Type B pancreatic cell (in vitro differentiated cells): ENCODE measurements around the gene BSCL2. TPM values are rescaled to one million over a fixed set of nuclear protein-coding genes. Genes with fewer than 3 reads are reported as not detected.
"Not testable (repeated sequence)": the region's sequence is repeated elsewhere in the genome, so short reads cannot be mapped to it uniquely, and the experiment has no call there.

Source experiments
- DNase-seq: peaks from one replicate; pipeline ENCODE4 v3.0.0; 2021; ENCODE audit warnings: mixed read lengths; ENCODE audit not compliant: unreplicated experiment; ENCODE audit errors: extremely low spot score
- H3K27ac Mint-ChIP-seq: 2 replicates; pipeline ENCODE4 v1.8.0; 2021; ENCODE audit warnings: mild to moderate bottlenecking, mixed read lengths
- H3K27me3 Mint-ChIP-seq: 2 replicates; pipeline ENCODE4 v1.8.0; 2021; ENCODE audit warnings: mixed read lengths
- H3K36me3 Mint-ChIP-seq: 2 replicates; pipeline ENCODE4 v1.8.0; 2021; ENCODE audit warnings: mixed read lengths
- H3K4me1 Mint-ChIP-seq: one replicate; pipeline ENCODE4 v1.8.0; 2021; ENCODE audit warnings: mixed read lengths; ENCODE audit not compliant: unreplicated experiment
- H3K4me3 Mint-ChIP-seq: 2 replicates; pipeline ENCODE4 v1.8.0; 2021; ENCODE audit warnings: mild to moderate bottlenecking, mixed read lengths
- H3K9me3 Mint-ChIP-seq: 2 replicates; pipeline ENCODE4 v1.8.0; 2021; ENCODE audit warnings: mixed read lengths
- CTCF ChIP-seq: fragments of 200-600 bp; sonication (generic); conservative IDR thresholded peaks from 2 replicates; pipeline ENCODE4 v1.5.0; 2021; ENCODE audit warnings: antibody characterized with exemption, mild to moderate bottlenecking
- total RNA-seq: library from RNA; stranded (reverse); gene quantifications from 2 replicates; pipeline ENCODE4 v1.2.1, GENCODE V29; 2021; ENCODE audit warnings: low replicate concordance

BSCL2 gene
- total RNA-seq, 1 donor from 2014 or later: 94.6 TPM

GRCh38 chr11:62752177-62752785 is 45.1 kb upstream of the BSCL2 start:
- Mint-ChIP-seq H3K36me3 (peaks cover 14% of the 10 kb centered on the region), H3K4me3 (peak overlapping the region; percentile 36), H3K27ac (no peak overlapping the region), H3K9me3 (no peaks in the 10 kb centered on the region), H3K4me1 (peaks cover 10% of the 10 kb centered on the region), H3K27me3 (no peaks in the 10 kb centered on the region)
- no peak for DNase-seq
- no peak for TF ChIP-seq CTCF

- H3K36me3 Mint-ChIP-seq: peaks cover 14% of the 10 kb centered on the region
- H3K27ac Mint-ChIP-seq, H3K4me1 Mint-ChIP-seq, DNase-seq, H3K9me3 Mint-ChIP-seq, H3K4me3 Mint-ChIP-seq, H3K27me3 Mint-ChIP-seq: not testable (repeated sequence)
These were observed 42.7 kb upstream of the BSCL2 start for GRCh38 chr11:62749931-62750330.

- H3K27ac Mint-ChIP-seq: no peak overlapping the region
- no peak for TF ChIP-seq CTCF
- DNase-seq: no peak
- H3K4me3 Mint-ChIP-seq: no peak overlapping the region
- no peaks in the 10 kb centered on the region for H3K27me3 Mint-ChIP-seq
- H3K36me3 Mint-ChIP-seq: peaks cover 8% of the 10 kb centered on the region
- H3K4me1 Mint-ChIP-seq: no peaks in the 10 kb centered on the region
- no peaks in the 10 kb centered on the region for H3K9me3 Mint-ChIP-seq
These were observed 40.4 kb upstream of the BSCL2 start for GRCh38 chr11:62747475-62748160.

- peaks cover 17% of the 10 kb centered on the region for H3K36me3 Mint-ChIP-seq
- no peaks in the 10 kb centered on the region for H3K9me3 Mint-ChIP-seq
- H3K4me3 Mint-ChIP-seq: no peak overlapping the region
- no peak overlapping the region for H3K27ac Mint-ChIP-seq
- H3K27me3 Mint-ChIP-seq: no peaks in the 10 kb centered on the region
- TF ChIP-seq CTCF: no peak
- no peaks in the 10 kb centered on the region for H3K4me1 Mint-ChIP-seq
- no peak for DNase-seq
These were observed 30.0 kb upstream of the BSCL2 start for GRCh38 chr11:62737196-62737595.

- peaks cover 6% of the 10 kb centered on the region for H3K4me1 Mint-ChIP-seq
- H3K27me3 Mint-ChIP-seq: no peaks in the 10 kb centered on the region
- no peak overlapping the region for H3K4me3 Mint-ChIP-seq
- H3K9me3 Mint-ChIP-seq: no peaks in the 10 kb centered on the region
- peak; percentile 46 for TF ChIP-seq CTCF
- H3K27ac Mint-ChIP-seq: peak overlapping the region; percentile 6
- peaks cover 9% of the 10 kb centered on the region for H3K36me3 Mint-ChIP-seq
- DNase-seq: no peak
These were observed 25.6 kb upstream of the BSCL2 start for GRCh38 chr11:62732830-62733229.

- not testable (repeated sequence) for DNase-seq, H3K27me3 Mint-ChIP-seq, H3K9me3 Mint-ChIP-seq
- Mint-ChIP-seq H3K36me3 (peaks cover 10% of the 10 kb centered on the region), H3K4me1 (peaks cover 12% of the 10 kb centered on the region), H3K27ac (peak overlapping the region; percentile 59), H3K4me3 (peak overlapping the region; percentile 95)
These were observed 22.9 kb upstream of the BSCL2 start for GRCh38 chr11:62730076-62730475.
